Measurements from ENCODE around the gene ARHGEF7.

- no peak for TF ChIP-seq CTCF (IDR thresholded peaks at IDR 0.05; ENCODE audit: poor library complexity)
- no peak for TF ChIP-seq EZH2 (IDR thresholded peaks at IDR 0.05; ENCODE audit: borderline replicate concordance)
- TF ChIP-seq EZH2phosphoT487 (IDR thresholded peaks at IDR 0.05; ENCODE audit: low read depth, severe bottlenecking, unreplicated experiment) = no peak
Observed at GRCh38 chr13:111225810-111226546, 110.9 kb downstream of the ARHGEF7 start.
